ENCODE measurements around the gene KCNE4.

Gene KCNE4

GRCh38 chr2:223029287-223029686 is 22.7 kb upstream of the KCNE4 start:
- no peak overlapping the region for H3K4me3 ChIP-seq (replicated peaks; ENCODE audit: low read depth, low read length)
- no peak for TF ChIP-seq CTCF (IDR thresholded peaks at IDR 0.05; ENCODE audit: low read depth, low read length, missing control alignments)
- no peak for DNase-seq (ENCODE audit: extremely low read depth, low read depth)

DNA sequence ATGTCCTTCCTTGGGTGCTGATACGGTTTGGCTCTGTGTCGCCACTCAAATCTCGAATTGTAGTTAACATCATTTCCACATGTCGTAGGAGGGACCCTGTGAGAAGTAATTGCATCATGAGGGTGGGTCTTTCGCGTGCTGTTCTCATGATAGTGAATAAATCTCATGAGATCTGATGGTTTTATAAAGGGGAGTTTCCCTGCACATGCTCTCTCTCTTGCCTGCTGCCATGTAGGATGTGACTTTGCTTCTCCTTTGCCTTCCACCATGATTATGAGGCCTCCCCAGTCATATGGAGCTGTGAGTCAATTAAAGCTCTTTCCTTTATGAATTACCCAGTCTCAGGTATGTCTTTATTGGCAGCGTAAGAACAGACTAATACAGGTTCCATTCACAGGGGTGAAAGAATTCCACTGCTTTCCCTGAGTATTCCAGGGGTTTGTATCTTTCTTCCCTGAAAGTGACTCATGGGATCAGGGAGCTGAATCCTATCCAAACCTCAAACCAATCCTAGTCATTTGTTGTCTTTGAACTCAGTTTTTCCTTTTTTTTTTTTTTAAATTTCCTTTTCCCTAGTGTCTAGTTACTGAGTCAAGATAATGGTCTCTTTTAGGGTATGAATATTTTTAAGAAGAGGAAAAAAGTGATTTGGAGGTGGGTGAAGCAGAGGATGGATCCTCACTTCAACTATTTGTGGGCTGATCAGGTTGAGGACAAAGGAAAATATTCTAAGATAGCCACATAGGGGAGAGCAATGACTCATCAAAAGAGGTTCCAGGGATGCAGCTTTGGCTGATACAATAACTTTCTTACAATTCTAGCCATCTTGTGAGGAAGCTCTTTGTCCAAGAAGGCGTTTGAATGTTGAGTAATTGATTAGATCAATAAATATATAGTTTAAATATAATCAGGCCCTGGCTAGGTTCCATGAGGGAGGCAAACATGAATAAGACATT is 19.5 kb upstream of the KCNE4 start:
- H3K4me3 ChIP-seq (replicated peaks; ENCODE audit: low read depth, low read length), result no peak overlapping the region
- TF ChIP-seq CTCF (IDR thresholded peaks at IDR 0.05; ENCODE audit: low read depth, low read length, missing control alignments), result no peak
- DNase-seq (ENCODE audit: extremely low read depth, low read depth), result no peak

DNA sequence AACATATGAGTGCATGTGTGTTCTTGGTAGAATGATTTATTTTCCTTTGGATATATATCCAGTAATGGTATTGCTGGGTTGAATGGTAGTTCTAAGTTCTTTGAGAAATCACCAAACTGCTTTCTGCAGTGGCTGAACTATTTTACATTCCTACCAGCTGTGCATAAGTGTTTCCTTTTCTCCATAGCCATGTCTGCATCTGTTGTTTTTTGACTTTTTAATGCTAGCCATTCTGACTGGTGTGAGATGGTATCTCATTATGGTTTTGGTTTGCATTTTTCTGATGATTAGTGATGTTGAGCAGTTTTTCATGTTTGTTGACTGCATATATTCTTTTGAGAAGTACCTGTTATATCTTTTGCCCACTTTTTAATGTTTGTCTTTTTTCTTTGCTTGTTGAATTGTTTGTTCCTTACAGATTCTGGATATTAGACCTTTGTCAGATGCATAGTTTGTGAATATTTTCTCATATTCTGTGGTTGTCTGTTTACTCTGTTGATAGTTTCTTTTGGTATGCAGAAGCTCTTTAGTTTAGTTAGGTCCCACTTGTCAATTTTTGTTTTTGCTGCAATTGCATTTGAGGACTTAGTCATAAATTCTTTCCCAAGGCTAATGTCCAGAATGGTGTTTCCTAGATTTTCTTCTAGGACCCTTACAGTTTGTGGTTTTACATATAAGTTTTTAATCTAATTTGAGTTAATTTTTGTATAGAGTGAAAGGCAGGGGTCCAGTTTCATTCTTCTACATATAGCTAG is 17.6 kb upstream of the KCNE4 start:
- TF ChIP-seq CTCF (IDR thresholded peaks at IDR 0.05; ENCODE audit: low read depth, low read length, missing control alignments), result no peak
- H3K4me3 ChIP-seq (replicated peaks; ENCODE audit: low read depth, low read length), result no peak overlapping the region
- DNase-seq (ENCODE audit: extremely low read depth, low read depth), result no peak

- DNase-seq (ENCODE audit: extremely low read depth, low read depth), result no peak
- TF ChIP-seq CTCF (IDR thresholded peaks at IDR 0.05; ENCODE audit: low read depth, low read length, missing control alignments), result no peak
- no peak overlapping the region for H3K4me3 ChIP-seq (replicated peaks; ENCODE audit: low read depth, low read length)
Observed at GRCh38 chr2:223036790-223037444, 15.1 kb upstream of the KCNE4 start.

DNA sequence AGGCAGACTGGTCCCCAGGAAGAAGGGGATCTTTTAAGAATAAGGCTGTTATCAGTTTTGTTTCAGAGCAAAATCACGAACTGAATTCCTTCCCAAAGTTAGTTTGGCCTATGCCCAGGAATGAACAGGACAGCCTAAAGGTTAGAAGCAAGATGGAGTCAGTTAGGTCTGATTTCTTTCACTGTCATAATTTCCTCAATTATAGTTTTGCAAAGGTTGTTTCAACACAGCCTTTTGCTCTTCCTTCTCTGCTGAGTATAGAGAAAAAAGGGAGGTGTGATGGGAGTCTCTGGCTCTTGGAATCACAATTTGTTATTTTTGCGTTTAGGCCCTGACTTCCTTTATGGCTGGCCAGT is 14.6 kb upstream of the KCNE4 start:
- TF ChIP-seq CTCF (IDR thresholded peaks at IDR 0.05; ENCODE audit: low read depth, low read length, missing control alignments), result no peak
- no peak for DNase-seq (ENCODE audit: extremely low read depth, low read depth)
- no peak overlapping the region for H3K4me3 ChIP-seq (replicated peaks; ENCODE audit: low read depth, low read length)

GRCh38 chr2:223039618-223040017 is 12.4 kb upstream of the KCNE4 start:
- no peak overlapping the region for H3K4me3 ChIP-seq (replicated peaks; ENCODE audit: low read depth, low read length)
- TF ChIP-seq CTCF (IDR thresholded peaks at IDR 0.05; ENCODE audit: low read depth, low read length, missing control alignments), result no peak
- DNase-seq (ENCODE audit: extremely low read depth, low read depth), result no peak
